K562 (cell line): Measurements from ENCODE around the gene CCNQ. TPM values are rescaled to one million over a fixed set of nuclear protein-coding genes. Genes with fewer than 3 reads are reported as not detected.

ENCODE experiments used
- ATAC-seq: fragments of 200-7000 bp; cut with Tn5 transposase; 3 replicates; pipeline ENCODE4 v1.9.1; 2020; ENCODE audit warnings: moderate library complexity
- BruUV-seq: library from RNA; stranded (reverse); fragments of 400-500 nt; replicated peaks from 2 replicates; lab custom pipeline; 2021; lab: Mats Ljungman, UMichigan
- CTCF ChIA-PET: fragments of 300-600 bp; formaldehyde crosslinking; extraction: SDS; loops from one replicate; lab custom pipeline; 2021; ENCODE audit warnings: low intra/inter-chr PET ratio; lab: Yijun Ruan, JAX
- POLR2A ChIA-PET: fragments of 300-600, 350-650 bp; sonication (Branson Sonifier 250); formaldehyde crosslinking; extraction: SDS; loops from one replicate; lab custom pipeline; 2021; ENCODE audit warnings: antibody characterized with exemption, inconsistent platforms; lab: Yijun Ruan, JAX
- DNase-seq, 4 experiments: peaks; one replicate each; pipeline versions ENCODE4 v3.0.0 to v3.0.0-alpha.2; 2011 to 2018; ENCODE audit warnings: low spot score in 3 of 4, mixed read lengths in 3 of 4; ENCODE audit errors: extremely low read depth in 1 of 4
- FAIRE-seq: peaks from 2 replicates; lab custom pipeline; 2011; peaks lifted over from hg19 to GRCh38; lab: Jason Lieb, UNC
- H2AFZ ChIP-seq: 2 replicates; pipeline ENCODE4 v1.6.0; 2011; ENCODE audit warnings: low read depth, low read length, control low read depth, inconsistent platforms
- H3K27ac ChIP-seq: fragments of 200-600 bp; 3 replicates; pipeline ENCODE4 v1.8.0; 2011; ENCODE audit warnings: low read depth, mild to moderate bottlenecking, control low read depth, inconsistent platforms, low read length, moderate library complexity, mixed read lengths; ENCODE audit errors: extremely low read depth
- H3K27me3 ChIP-seq, 2 experiments: fragments of 300-600 bp in 1 of 2; 2 replicates in 1 of 2; 3 replicates in 1 of 2; pipeline versions ENCODE4 v1.6.0 to v1.8.0; 2011; ENCODE audit warnings: inconsistent platforms in 2 of 2, low read length in 2 of 2, mild to moderate bottlenecking in 1 of 2, mixed read lengths in 1 of 2, moderate library complexity in 1 of 2; ENCODE audit not compliant: control insufficient read depth in 2 of 2, insufficient read depth in 2 of 2
- H3K36me3 ChIP-seq: fragments of 300-600 bp; 3 replicates; pipeline ENCODE4 v1.8.0; 2011; ENCODE audit warnings: mild to moderate bottlenecking, low read length, inconsistent platforms; ENCODE audit not compliant: control insufficient read depth, insufficient read depth
- H3K4me1 ChIP-seq, 2 experiments: fragments of 200-600 bp in 1 of 2; replicated peaks in 1 of 2; 2 replicates in 1 of 2; 3 replicates in 1 of 2; pipeline versions ENCODE4 v1.5.1 to v1.8.0; 2011; ENCODE audit warnings: inconsistent platforms in 2 of 2, low read length in 2 of 2, mild to moderate bottlenecking in 1 of 2, mixed read lengths in 1 of 2, moderate library complexity in 1 of 2; ENCODE audit not compliant: control insufficient read depth in 2 of 2, insufficient read depth in 2 of 2
- H3K4me2 ChIP-seq: 2 replicates; pipeline ENCODE4 v1.6.1; 2011; ENCODE audit warnings: low read length, control low read depth, inconsistent platforms, mixed read lengths; ENCODE audit not compliant: insufficient read depth
- H3K4me3 ChIP-seq: fragments of 200-600 bp; sonication (generic), shearing (Covaris generic); 2 replicates; pipeline ENCODE4 v1.5.1; 2016; ENCODE audit warnings: control low read depth, inconsistent platforms
- H3K79me2 ChIP-seq: fragments of 200-600 bp; 3 replicates; pipeline ENCODE4 v1.8.0; 2011; ENCODE audit warnings: low read length, inconsistent platforms; ENCODE audit not compliant: control insufficient read depth, insufficient read depth
- H3K9ac ChIP-seq, 2 experiments: 2 replicates each; pipeline versions ENCODE4 v1.6.0 to v1.6.1; 2011; ENCODE audit warnings: low read depth in 2 of 2, low read length in 2 of 2, control low read depth in 1 of 2, inconsistent platforms in 1 of 2, mild to moderate bottlenecking in 1 of 2, mixed read lengths in 1 of 2; ENCODE audit not compliant: insufficient read depth in 1 of 2
- H3K9me1 ChIP-seq: one replicate; pipeline ENCODE4 v1.6.0; 2011; ENCODE audit warnings: inconsistent platforms, mild to moderate bottlenecking, low read length, moderate library complexity; ENCODE audit not compliant: control insufficient read depth, insufficient read depth
- H3K9me3 ChIP-seq: replicated peaks from 2 replicates; pipeline ENCODE4 v1.5.1; 2011; ENCODE audit warnings: low read depth, low read length, inconsistent platforms; ENCODE audit not compliant: control insufficient read depth, insufficient read depth
- H4K20me1 ChIP-seq: replicated peaks from 2 replicates; pipeline ENCODE4 v1.6.1; 2011; ENCODE audit warnings: low read length, inconsistent platforms, mixed read lengths; ENCODE audit not compliant: control insufficient read depth, insufficient read depth
- BCL6 ChIP-seq: fragments of 250-450 bp; sonication (Bioruptor Pico); IDR thresholded peaks from 2 replicates; pipeline ENCODE4 v1.4.0; 2020
- CREM ChIP-seq: IDR thresholded peaks from 2 replicates; pipeline ENCODE4 v1.6.1; 2014; ENCODE audit warnings: antibody characterized with exemption, low read depth
- ESRRB ChIP-seq: fragments of 250-450 bp; sonication (Bioruptor Pico); IDR thresholded peaks from 2 replicates; pipeline ENCODE4 v1.5.0; 2020; ENCODE audit warnings: mild to moderate bottlenecking, moderate library complexity, borderline replicate concordance
- GATAD2B ChIP-seq: fragments of 450-650 bp; IDR thresholded peaks from 2 replicates; pipeline ENCODE4 v1.6.1; 2017; ENCODE audit warnings: mild to moderate bottlenecking, borderline replicate concordance
- ILK ChIP-seq: fragments of 450-650 bp; IDR thresholded peaks from 2 replicates; pipeline ENCODE4 v1.6.1; 2016; ENCODE audit warnings: missing genetic modification characterization, low read depth, mild to moderate bottlenecking, missing compliant biosample characterization, moderate library complexity, borderline replicate concordance
- MYC ChIP-seq, 2 experiments: fragments of 250-450 bp in 1 of 2; sonication (Bioruptor Pico) in 1 of 2; IDR thresholded peaks; 2 replicates each; pipeline versions ENCODE4 v1.5.1 to v1.6.1; 2012 to 2021; ENCODE audit warnings: low read depth in 2 of 2, borderline replicate concordance in 1 of 2, improper control_type of control experiment in 1 of 2, low read length in 1 of 2, mild to moderate bottlenecking in 1 of 2, moderate library complexity in 1 of 2
- SMAD4 ChIP-seq: fragments of 250-450 bp; sonication (Bioruptor Pico); conservative IDR thresholded peaks from 2 replicates; pipeline ENCODE4 v1.8.0; 2021; ENCODE audit warnings: inconsistent platforms, mild to moderate bottlenecking, moderate library complexity
- SMC3 ChIP-seq: conservative IDR thresholded peaks from 2 replicates; pipeline ENCODE4 v1.6.1; 2011; ENCODE audit warnings: low read depth, low read length, improper control_type of control experiment; ENCODE audit not compliant: insufficient read depth
- WGBS: fragments of 100-300 bp; shearing (Covaris generic); methylation state at CpG from one replicate; pipeline ENCODE4 v1.1.6; 2016; ENCODE audit warnings: low coverage, mixed read lengths; ENCODE audit not compliant: insufficient coverage; ENCODE audit errors: missing lambda C conversion rate; 5-methylcytosine and 5-hydroxymethylcytosine counted together
- in situ Hi-C: fragments of 300-500 bp; cut with MboI; formaldehyde crosslinking; loops from 4 replicates; pipeline ENCODE4 v1.15.0; 2018; ENCODE audit warnings: inconsistent platforms, mixed read lengths
- intact Hi-C: fragments of 100-400 bp; cut with micrococcal nuclease; formaldehyde crosslinking; loops from 2 replicates; pipeline ENCODE4 v1.14.2; 2022
- polyA plus RNA-seq, 8 experiments: library from polyadenylated mRNA; depleted of rRNA in 4 of 8; stranded (reverse) in 5 of 8; unstranded in 3 of 8; fragments of >200 nt; fragmentation: Nextera tagmentation in 2 of 8; fragmentation: Illumina TruSeq in 1 of 8; extraction: Ambion mirVana in 2 of 8; extraction: Trizol in 1 of 8; gene quantifications; 2 replicates each; pipeline versions ENCODE4 v1.2.1 to v1.2.3, GENCODE V29; 2011 to 2014; ENCODE audit warnings: inconsistent platforms in 1 of 8, missing spikeins in 1 of 8
- total RNA-seq, 7 experiments: library from RNA; depleted of rRNA in 6 of 7; stranded (reverse); fragments of >200 nt in 6 of 7; fragmentation: Illumina TruSeq in 2 of 7; extraction: Trizol in 2 of 7; gene quantifications; 2 replicates each; pipeline versions ENCODE4 v1.2.1 to v1.2.3, GENCODE V29; 2011 to 2021; ENCODE audit warnings: low replicate concordance in 1 of 7
- TF ChIP-seq, protein P1 (sequence below): fragments of 200-600 bp; sonication (generic); IDR thresholded peaks from one replicate; pipeline ENCODE4 v1.6.1; 2012; ENCODE audit warnings: mild to moderate bottlenecking, low read depth, low read length, inconsistent platforms
- TF ChIP-seq, protein P2 (sequence below): fragments of 250-450 bp; sonication (Bioruptor Pico); IDR thresholded peaks from 2 replicates; pipeline ENCODE4 v1.8.0; 2022; ENCODE audit warnings: moderate library complexity, mild to moderate bottlenecking, inconsistent platforms

The CCNQ gene
- total and polyA plus RNA-seq, 9 of the 15 experiments (the other 6 are each of a cell fraction or from before 2014, with no cell fraction given) = 0.92 to 53.8 (median 25.3) TPM

- no peak overlapping the region for H3K4me2 ChIP-seq
- no peak overlapping the region for H3K9ac ChIP-seq
- no peaks in the 10 kb centered on the region for H3K9me3 ChIP-seq
- TF ChIP-seq SMAD4 (CRISPR knock-in tag) = no peak
- no peak for TF ChIP-seq CREM
- no peak for TF ChIP-seq ESRRB (CRISPR knock-in tag)
- no peak for TF ChIP-seq SMC3
- TF ChIP-seq, protein P1, sequence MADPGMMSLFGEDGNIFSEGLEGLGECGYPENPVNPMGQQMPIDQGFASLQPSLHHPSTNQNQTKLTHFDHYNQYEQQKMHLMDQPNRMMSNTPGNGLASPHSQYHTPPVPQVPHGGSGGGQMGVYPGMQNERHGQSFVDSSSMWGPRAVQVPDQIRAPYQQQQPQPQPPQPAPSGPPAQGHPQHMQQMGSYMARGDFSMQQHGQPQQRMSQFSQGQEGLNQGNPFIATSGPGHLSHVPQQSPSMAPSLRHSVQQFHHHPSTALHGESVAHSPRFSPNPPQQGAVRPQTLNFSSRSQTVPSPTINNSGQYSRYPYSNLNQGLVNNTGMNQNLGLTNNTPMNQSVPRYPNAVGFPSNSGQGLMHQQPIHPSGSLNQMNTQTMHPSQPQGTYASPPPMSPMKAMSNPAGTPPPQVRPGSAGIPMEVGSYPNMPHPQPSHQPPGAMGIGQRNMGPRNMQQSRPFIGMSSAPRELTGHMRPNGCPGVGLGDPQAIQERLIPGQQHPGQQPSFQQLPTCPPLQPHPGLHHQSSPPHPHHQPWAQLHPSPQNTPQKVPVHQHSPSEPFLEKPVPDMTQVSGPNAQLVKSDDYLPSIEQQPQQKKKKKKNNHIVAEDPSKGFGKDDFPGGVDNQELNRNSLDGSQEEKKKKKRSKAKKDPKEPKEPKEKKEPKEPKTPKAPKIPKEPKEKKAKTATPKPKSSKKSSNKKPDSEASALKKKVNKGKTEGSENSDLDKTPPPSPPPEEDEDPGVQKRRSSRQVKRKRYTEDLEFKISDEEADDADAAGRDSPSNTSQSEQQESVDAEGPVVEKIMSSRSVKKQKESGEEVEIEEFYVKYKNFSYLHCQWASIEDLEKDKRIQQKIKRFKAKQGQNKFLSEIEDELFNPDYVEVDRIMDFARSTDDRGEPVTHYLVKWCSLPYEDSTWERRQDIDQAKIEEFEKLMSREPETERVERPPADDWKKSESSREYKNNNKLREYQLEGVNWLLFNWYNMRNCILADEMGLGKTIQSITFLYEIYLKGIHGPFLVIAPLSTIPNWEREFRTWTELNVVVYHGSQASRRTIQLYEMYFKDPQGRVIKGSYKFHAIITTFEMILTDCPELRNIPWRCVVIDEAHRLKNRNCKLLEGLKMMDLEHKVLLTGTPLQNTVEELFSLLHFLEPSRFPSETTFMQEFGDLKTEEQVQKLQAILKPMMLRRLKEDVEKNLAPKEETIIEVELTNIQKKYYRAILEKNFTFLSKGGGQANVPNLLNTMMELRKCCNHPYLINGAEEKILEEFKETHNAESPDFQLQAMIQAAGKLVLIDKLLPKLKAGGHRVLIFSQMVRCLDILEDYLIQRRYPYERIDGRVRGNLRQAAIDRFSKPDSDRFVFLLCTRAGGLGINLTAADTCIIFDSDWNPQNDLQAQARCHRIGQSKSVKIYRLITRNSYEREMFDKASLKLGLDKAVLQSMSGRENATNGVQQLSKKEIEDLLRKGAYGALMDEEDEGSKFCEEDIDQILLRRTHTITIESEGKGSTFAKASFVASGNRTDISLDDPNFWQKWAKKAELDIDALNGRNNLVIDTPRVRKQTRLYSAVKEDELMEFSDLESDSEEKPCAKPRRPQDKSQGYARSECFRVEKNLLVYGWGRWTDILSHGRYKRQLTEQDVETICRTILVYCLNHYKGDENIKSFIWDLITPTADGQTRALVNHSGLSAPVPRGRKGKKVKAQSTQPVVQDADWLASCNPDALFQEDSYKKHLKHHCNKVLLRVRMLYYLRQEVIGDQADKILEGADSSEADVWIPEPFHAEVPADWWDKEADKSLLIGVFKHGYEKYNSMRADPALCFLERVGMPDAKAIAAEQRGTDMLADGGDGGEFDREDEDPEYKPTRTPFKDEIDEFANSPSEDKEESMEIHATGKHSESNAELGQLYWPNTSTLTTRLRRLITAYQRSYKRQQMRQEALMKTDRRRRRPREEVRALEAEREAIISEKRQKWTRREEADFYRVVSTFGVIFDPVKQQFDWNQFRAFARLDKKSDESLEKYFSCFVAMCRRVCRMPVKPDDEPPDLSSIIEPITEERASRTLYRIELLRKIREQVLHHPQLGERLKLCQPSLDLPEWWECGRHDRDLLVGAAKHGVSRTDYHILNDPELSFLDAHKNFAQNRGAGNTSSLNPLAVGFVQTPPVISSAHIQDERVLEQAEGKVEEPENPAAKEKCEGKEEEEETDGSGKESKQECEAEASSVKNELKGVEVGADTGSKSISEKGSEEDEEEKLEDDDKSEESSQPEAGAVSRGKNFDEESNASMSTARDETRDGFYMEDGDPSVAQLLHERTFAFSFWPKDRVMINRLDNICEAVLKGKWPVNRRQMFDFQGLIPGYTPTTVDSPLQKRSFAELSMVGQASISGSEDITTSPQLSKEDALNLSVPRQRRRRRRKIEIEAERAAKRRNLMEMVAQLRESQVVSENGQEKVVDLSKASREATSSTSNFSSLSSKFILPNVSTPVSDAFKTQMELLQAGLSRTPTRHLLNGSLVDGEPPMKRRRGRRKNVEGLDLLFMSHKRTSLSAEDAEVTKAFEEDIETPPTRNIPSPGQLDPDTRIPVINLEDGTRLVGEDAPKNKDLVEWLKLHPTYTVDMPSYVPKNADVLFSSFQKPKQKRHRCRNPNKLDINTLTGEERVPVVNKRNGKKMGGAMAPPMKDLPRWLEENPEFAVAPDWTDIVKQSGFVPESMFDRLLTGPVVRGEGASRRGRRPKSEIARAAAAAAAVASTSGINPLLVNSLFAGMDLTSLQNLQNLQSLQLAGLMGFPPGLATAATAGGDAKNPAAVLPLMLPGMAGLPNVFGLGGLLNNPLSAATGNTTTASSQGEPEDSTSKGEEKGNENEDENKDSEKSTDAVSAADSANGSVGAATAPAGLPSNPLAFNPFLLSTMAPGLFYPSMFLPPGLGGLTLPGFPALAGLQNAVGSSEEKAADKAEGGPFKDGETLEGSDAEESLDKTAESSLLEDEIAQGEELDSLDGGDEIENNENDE = no peak
- no peak for TF ChIP-seq GATAD2B
- TF ChIP-seq, protein P2, sequence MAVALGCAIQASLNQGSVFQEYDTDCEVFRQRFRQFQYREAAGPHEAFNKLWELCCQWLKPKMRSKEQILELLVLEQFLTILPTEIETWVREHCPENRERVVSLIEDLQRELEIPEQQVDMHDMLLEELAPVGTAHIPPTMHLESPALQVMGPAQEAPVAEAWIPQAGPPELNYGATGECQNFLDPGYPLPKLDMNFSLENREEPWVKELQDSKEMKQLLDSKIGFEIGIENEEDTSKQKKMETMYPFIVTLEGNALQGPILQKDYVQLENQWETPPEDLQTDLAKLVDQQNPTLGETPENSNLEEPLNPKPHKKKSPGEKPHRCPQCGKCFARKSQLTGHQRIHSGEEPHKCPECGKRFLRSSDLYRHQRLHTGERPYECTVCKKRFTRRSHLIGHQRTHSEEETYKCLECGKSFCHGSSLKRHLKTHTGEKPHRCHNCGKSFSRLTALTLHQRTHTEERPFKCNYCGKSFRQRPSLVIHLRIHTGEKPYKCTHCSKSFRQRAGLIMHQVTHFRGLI = no peak
- TF ChIP-seq BCL6 (CRISPR knock-in tag) = no peak
- no peak for TF ChIP-seq ILK (tag)
- no peak for TF ChIP-seq MYC (IDR thresholded peaks at IDR 0.05; ENCODE audit: low read depth, low read length)
- no peak for TF ChIP-seq MYC (CRISPR knock-in tag; IDR thresholded peaks at IDR 0.05; ENCODE audit: borderline replicate concordance, low read depth)
- H3K27ac ChIP-seq = no peak overlapping the region
- H3K27me3 ChIP-seq = peaks cover 11 to 80% of the 10 kb centered on the region in 2 experiments; a peak in 3 of 5 replicates
- H3K9me1 ChIP-seq = no peaks in the 10 kb centered on the region
- ChIA-PET POLR2A (interaction anchor here (0.5 to 0.9 kb wide), 3 partner anchors 17 to 699 kb away, joined by 3 to 5 read pairs (median 3); no protein-coding TSS in a partner anchor), CTCF (no interaction called here)
- in situ Hi-C loops = no loop called here
- no peak overlapping the region for H3K4me3 ChIP-seq
- peaks cover 0 to 15% of the 10 kb centered on the region in 2 experiments; a peak in 2 of 5 replicates for H3K4me1 ChIP-seq
- no peak for FAIRE-seq
- no TSS peak for BruUV-seq
- no peaks in the 10 kb centered on the region for H4K20me1 ChIP-seq
- no peaks in the 10 kb centered on the region for H3K36me3 ChIP-seq
- no peak for ATAC-seq
- intact Hi-C loops = no loop called here
- no peaks in the 10 kb centered on the region for H3K79me2 ChIP-seq
- no peak for DNase-seq
- H2AFZ ChIP-seq = no peak overlapping the region
- WGBS = 0% methylated on average over 2 of the region's 2 CpGs
Measured at GRCh38 chrX:153631346-153631745, 32.4 kb upstream of the CCNQ start.
